ENCODE results near the gene MSL3.

- no peak for TF ChIP-seq ZNF384 (IDR thresholded peaks at IDR 0.05)
- no peak for TF ChIP-seq FOXK2 (IDR thresholded peaks at IDR 0.05)
- no peak for TF ChIP-seq BHLHE40 (IDR thresholded peaks at IDR 0.05; ENCODE audit: borderline replicate concordance)
- no peak for TF ChIP-seq SUZ12 (IDR thresholded peaks at IDR 0.05)
- TF ChIP-seq FOXM1 (IDR thresholded peaks at IDR 0.05; ENCODE audit: borderline replicate concordance), result no peak
- TF ChIP-seq TARDBP (IDR thresholded peaks at IDR 0.05), result no peak
- no peak for TF ChIP-seq HDGF (IDR thresholded peaks at IDR 0.05; ENCODE audit: borderline replicate concordance)
- TF ChIP-seq PKNOX1 (IDR thresholded peaks at IDR 0.05), result no peak
- TF ChIP-seq CTBP1 (IDR thresholded peaks at IDR 0.05; ENCODE audit: borderline replicate concordance), result no peak
- no peak for TF ChIP-seq NFRKB (IDR thresholded peaks at IDR 0.05)
- no peak for TF ChIP-seq L3MBTL2 (conservative IDR thresholded peaks at IDR 0.05)
- TF ChIP-seq SP1 (IDR thresholded peaks at IDR 0.05), result no peak
- TF ChIP-seq ARNT (IDR thresholded peaks at IDR 0.05), result no peak
These were observed 31.8 kb downstream of the MSL3 start for GRCh38 chrX:11789809-11790208.

All from HEK293T (cell line).